ENCODE data around the gene LRRC8D. TPM values are rescaled to one million over a fixed set of nuclear protein-coding genes. Genes with fewer than 3 reads are reported as not detected.

LRRC8D gene
- total RNA-seq, 4 donors from 2014 or later = 12.0 to 47.4 (median 17.8) TPM

DNA sequence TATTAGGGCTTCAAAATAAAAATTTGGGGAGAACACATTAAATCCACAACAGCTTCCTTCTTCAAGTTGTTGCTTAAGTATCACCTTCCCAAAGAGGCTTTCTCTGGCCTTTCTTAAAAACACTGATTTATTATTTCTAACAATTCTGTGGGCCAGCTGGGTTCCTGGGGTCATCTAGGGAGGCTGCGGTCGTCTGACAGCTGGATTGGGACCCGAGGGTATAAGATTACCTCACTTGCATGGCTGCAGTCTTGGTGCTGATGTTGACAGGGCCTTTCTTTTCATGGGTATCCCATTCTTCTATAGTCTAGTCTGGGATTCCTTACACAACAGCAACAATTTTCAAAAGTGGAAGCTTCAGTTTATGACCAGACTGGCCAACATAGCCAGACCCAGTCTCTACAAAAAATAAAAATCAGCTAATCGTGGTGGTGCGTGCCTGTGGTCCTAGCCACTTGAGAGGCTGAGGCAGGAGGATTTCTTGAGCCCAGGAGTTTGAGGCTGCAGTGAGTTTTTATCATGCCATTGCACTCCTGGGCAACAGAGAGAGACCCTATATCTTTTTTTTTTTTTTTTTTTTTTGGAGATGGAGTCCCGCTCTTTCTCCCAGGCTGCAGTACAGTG, 128.0 kb downstream of the LRRC8D start:
- no peaks in the 10 kb centered on the region for H3K27me3 ChIP-seq
- DNase-seq = no peak
- H3K4me1 ChIP-seq = no peaks in the 10 kb centered on the region
- no peak overlapping the region for H3K27ac ChIP-seq
- TF ChIP-seq, protein P1, sequence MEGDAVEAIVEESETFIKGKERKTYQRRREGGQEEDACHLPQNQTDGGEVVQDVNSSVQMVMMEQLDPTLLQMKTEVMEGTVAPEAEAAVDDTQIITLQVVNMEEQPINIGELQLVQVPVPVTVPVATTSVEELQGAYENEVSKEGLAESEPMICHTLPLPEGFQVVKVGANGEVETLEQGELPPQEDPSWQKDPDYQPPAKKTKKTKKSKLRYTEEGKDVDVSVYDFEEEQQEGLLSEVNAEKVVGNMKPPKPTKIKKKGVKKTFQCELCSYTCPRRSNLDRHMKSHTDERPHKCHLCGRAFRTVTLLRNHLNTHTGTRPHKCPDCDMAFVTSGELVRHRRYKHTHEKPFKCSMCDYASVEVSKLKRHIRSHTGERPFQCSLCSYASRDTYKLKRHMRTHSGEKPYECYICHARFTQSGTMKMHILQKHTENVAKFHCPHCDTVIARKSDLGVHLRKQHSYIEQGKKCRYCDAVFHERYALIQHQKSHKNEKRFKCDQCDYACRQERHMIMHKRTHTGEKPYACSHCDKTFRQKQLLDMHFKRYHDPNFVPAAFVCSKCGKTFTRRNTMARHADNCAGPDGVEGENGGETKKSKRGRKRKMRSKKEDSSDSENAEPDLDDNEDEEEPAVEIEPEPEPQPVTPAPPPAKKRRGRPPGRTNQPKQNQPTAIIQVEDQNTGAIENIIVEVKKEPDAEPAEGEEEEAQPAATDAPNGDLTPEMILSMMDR (IDR thresholded peaks at IDR 0.05) = no peak
- TF ChIP-seq POLR2A (IDR thresholded peaks at IDR 0.05) = no peak
- no peaks in the 10 kb centered on the region for H3K36me3 ChIP-seq
- H3K9me3 ChIP-seq = no peaks in the 10 kb centered on the region
- intact Hi-C loops (cut with DNase I; ENCODE audit: low total_unique reads) = no loop called here
- H3K4me3 ChIP-seq = no peak overlapping the region

- no peak for DNase-seq
- Histone ChIP-seq H3K27me3 (no peaks in the 10 kb centered on the region), H3K9me3 (no peaks in the 10 kb centered on the region), H3K36me3 (no peaks in the 10 kb centered on the region), H3K4me3 (no peak overlapping the region), H3K4me1 (no peaks in the 10 kb centered on the region), H3K27ac (no peak overlapping the region)
- intact Hi-C loops (cut with DNase I; ENCODE audit: low total_unique reads) = no loop called here
- no peak for TF ChIP-seq POLR2A (IDR thresholded peaks at IDR 0.05)
- TF ChIP-seq, protein P1 (IDR thresholded peaks at IDR 0.05) = no peak
These were observed 129.3 kb downstream of the LRRC8D start for GRCh38 chr1:89949991-89950624.

GRCh38 chr1:89950703-89951102, 129.9 kb downstream of the LRRC8D start:
- Histone ChIP-seq H3K27me3 (no peaks in the 10 kb centered on the region), H3K4me1 (no peaks in the 10 kb centered on the region), H3K4me3 (no peak overlapping the region), H3K27ac (no peak overlapping the region), H3K9me3 (no peaks in the 10 kb centered on the region), H3K36me3 (no peaks in the 10 kb centered on the region)
- no peak for TF ChIP-seq POLR2A (IDR thresholded peaks at IDR 0.05)
- TF ChIP-seq, protein P1 (IDR thresholded peaks at IDR 0.05) = no peak
- intact Hi-C loops (cut with DNase I; ENCODE audit: low total_unique reads) = no loop called here
- DNase-seq = no peak

DNA sequence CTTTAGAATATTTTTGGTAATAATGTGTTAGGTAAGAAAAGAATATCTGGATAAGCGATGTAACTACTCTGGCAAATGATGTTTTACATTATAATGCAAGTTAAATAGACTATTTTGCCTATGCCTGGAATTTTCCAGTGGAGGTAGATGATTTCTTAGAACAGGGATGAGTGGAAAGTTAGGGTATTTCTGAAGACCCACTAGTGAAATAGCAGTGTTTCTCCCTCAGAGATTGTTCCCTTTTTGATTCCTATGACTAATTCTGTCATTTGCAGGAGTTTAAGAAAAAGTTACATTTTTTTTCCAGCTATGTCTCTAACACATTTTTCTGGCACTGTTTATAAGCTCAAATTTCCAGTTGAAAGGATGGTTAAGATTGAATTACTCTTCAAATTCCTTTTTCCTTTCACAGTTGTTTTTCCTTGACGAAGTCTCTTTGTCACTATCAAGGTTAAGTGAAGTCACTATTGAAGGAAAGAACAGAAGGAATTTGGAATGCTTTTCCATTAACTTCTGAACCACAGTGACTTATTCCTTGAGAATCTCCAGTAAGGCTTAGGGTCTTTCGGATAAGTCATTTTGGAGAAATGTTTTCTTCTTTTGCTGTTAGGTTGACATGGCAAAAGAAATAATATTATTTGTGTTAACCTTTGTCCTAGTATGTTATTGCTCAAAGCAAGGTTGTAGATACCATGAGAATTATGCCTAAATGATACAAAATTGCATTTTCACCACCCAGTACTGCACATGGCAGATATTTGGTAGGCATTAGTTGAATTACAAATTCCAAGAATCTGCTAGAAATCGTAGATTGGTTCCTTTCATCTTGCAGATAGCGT, 131.2 kb downstream of the LRRC8D start:
- DNase-seq = no peak
- TF ChIP-seq, protein P1 (IDR thresholded peaks at IDR 0.05) = no peak
- TF ChIP-seq POLR2A (IDR thresholded peaks at IDR 0.05) = no peak
- H3K4me1 ChIP-seq = no peaks in the 10 kb centered on the region
- intact Hi-C loops (cut with DNase I; ENCODE audit: low total_unique reads) = no loop called here
- H3K9me3 ChIP-seq = no peaks in the 10 kb centered on the region
- H3K27ac ChIP-seq = no peak overlapping the region
- H3K4me3 ChIP-seq = no peak overlapping the region
- H3K36me3 ChIP-seq = no peaks in the 10 kb centered on the region
- no peaks in the 10 kb centered on the region for H3K27me3 ChIP-seq
